ENCODE data around the gene PNKD. TPM values are rescaled to one million over a fixed set of nuclear protein-coding genes. Genes with fewer than 3 reads are reported as not detected.

Gene PNKD
- total and polyA plus RNA-seq, 2 of the 8 experiments (the other 6 are each of a cell fraction or from before 2014, with no cell fraction given), result 43.9 to 65.4 TPM

DNA sequence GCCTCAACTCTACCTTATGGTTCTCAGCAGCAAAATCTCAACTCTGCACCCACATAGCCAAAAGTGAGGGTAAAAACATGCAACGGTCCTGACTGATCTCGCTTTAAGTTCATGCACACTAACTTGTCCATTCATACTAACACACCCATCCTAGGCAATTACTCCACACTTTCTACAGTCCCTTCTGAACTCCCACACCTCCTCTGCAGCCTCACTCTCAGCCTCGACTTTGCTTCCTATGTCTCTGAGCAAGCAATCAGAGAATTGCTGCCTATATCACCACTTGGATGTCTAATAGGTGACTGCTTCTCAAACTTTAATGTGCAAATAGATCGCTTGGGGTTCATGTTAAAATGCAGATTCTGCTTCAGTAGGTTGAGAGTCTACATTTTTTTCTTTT is 29.8 kb downstream of the PNKD start:
- Histone ChIP-seq H3K23ac (ENCODE audit: insufficient read length) (no peak overlapping the region), H2BK12ac (ENCODE audit: low read depth, low read length) (no peak overlapping the region), H3K56ac (replicated peaks; ENCODE audit: insufficient read length, low read depth, low read length) (no peak overlapping the region), H3K18ac (ENCODE audit: extremely low read depth, low read length) (no peak overlapping the region), H4K20me1 (replicated peaks in 1 of 2; ENCODE audit: control insufficient read depth in 1 of 2, insufficient read depth in 2 of 2, low read length in 2 of 2) (no peaks in the 10 kb centered on the region), H3K9ac (replicated peaks in 1 of 4; ENCODE audit: extremely low read depth in 1 of 4, low read depth in 3 of 4, low read length in 3 of 4) (no peak overlapping the region), H3K79me1 (ENCODE audit: low read depth, low read length) (no peaks in the 10 kb centered on the region), H2AFZ (ENCODE audit: low read length) (no peak overlapping the region), H3K4me1 (replicated peaks in 1 of 4; ENCODE audit: control insufficient read depth in 3 of 4, insufficient read depth in 4 of 4, low read length in 3 of 4) (peaks cover 0 to 4% (median 0%) of the 10 kb centered on the region in 4 experiments; a peak in 1 of 7 replicates), H3K36me3 (ENCODE audit: control insufficient read depth in 2 of 4, insufficient read depth in 4 of 4, low read length in 3 of 4) (no peaks in the 10 kb centered on the region), H2BK15ac (ENCODE audit: low read length) (no peak overlapping the region), H4K5ac (ENCODE audit: insufficient read length, low read depth, low read length) (no peak overlapping the region), H3K23me2 (ENCODE audit: low read depth, low read length) (no peaks in the 10 kb centered on the region), H2AK5ac (ENCODE audit: low read depth, low read length) (no peak overlapping the region), H3K9me3 (ENCODE audit: insufficient read depth in 2 of 2, low read depth in 1 of 2, low read length in 1 of 2) (no peaks in the 10 kb centered on the region), H2BK5ac (ENCODE audit: low read depth, low read length) (no peak overlapping the region), H3K4ac (replicated peaks; ENCODE audit: insufficient read length, low read depth, low read length) (no peak overlapping the region), H3K79me2 (ENCODE audit: control insufficient read depth in 1 of 2, insufficient read depth in 2 of 2, low read length in 2 of 2) (no peaks in the 10 kb centered on the region), H2BK20ac (ENCODE audit: low read length) (0 out of 2 replicates have a peak overlapping the region, but pooled peaks have one; percentile 61), H3K27ac (ENCODE audit: low read depth, low read length) (no peak overlapping the region), H3K14ac (ENCODE audit: insufficient read length) (no peak overlapping the region), H4K8ac (ENCODE audit: extremely low read depth, insufficient read depth, low read length) (no peak overlapping the region), H3K4me2 (ENCODE audit: insufficient read depth in 1 of 2, low read depth in 2 of 2, low read length in 2 of 2) (no peak overlapping the region), H2BK120ac (replicated peaks; ENCODE audit: low read depth, low read length) (peak overlapping the region; percentile 13), H3K4me3 (ENCODE audit: extremely low read depth in 1 of 4, insufficient read depth in 2 of 4, low read depth in 3 of 4, low read length in 4 of 4) (no peak overlapping the region), H4K91ac (replicated peaks; ENCODE audit: insufficient read length, low read length) (no peak overlapping the region), H3K27me3 (replicated peaks in 1 of 4; ENCODE audit: control insufficient read depth in 3 of 4, extremely low read depth in 1 of 4, insufficient read depth in 3 of 4, low read length in 3 of 4) (no peaks in the 10 kb centered on the region)
- DNase-seq (ENCODE audit: low read depth in 1 of 2, low spot score in 2 of 2), result no peak
- no peak for FAIRE-seq
- 92% methylated on average over 4 of the region's 4 CpGs; no CpG with 5 or more reads in 1 of the 2 experiments for WGBS, 2 experiments (ENCODE audit: extremely low coverage in 1 of 2, insufficient coverage in 1 of 2, insufficient read length in 1 of 2, insufficient replicate concordance in 2 of 2, low coverage in 1 of 2, low lambda C conversion rate in 2 of 2, missing lambda C conversion rate in 1 of 2)
- CTCF ChIA-PET (ENCODE audit: partially characterized antibody), result interaction anchor here (1.0 to 12.1 kb wide), 5 partner anchors 10 to 100 kb away, joined by 3 to 192 read pairs (median 5); partner anchors contain the start of genes CATIP and CTDSP1
- POLR2A ChIA-PET (ENCODE audit: partially characterized antibody), result no interaction called here
- TF ChIP-seq TCF12 (IDR thresholded peaks at IDR 0.05; ENCODE audit: low read depth, low read length), result no peak
- TF ChIP-seq KDM5A (IDR thresholded peaks at IDR 0.05; ENCODE audit: low read length), result no peak
- TF ChIP-seq RBBP5 (IDR thresholded peaks at IDR 0.05; ENCODE audit: borderline replicate concordance, low read depth, low read length), result no peak
- no peak for TF ChIP-seq JUND (IDR thresholded peaks at IDR 0.05; ENCODE audit: low read length)
- TF ChIP-seq CHD1 (IDR thresholded peaks at IDR 0.05; ENCODE audit: low read depth, low read length), result no peak
- no peak for TF ChIP-seq GABPA (IDR thresholded peaks at IDR 0.05; ENCODE audit: borderline replicate concordance, insufficient read depth, low read length)
- no peak for TF ChIP-seq SAP30 (IDR thresholded peaks at IDR 0.05; ENCODE audit: insufficient read depth, insufficient replicate concordance, low read length)
- no peak for TF ChIP-seq SIN3A (conservative IDR thresholded peaks at IDR 0.05 in 1 of 2, IDR thresholded peaks at IDR 0.05 in 1 of 2; ENCODE audit: low read depth in 1 of 2, low read length in 2 of 2)
- no peak for TF ChIP-seq KDM4A (IDR thresholded peaks at IDR 0.05; ENCODE audit: low read depth, low read length, severe bottlenecking)
- TF ChIP-seq CREB1 (IDR thresholded peaks at IDR 0.05), result no peak
- no peak for TF ChIP-seq PHF8 (conservative IDR thresholded peaks at IDR 0.05; ENCODE audit: low read depth, low read length)
- TF ChIP-seq NANOG (IDR thresholded peaks at IDR 0.05; ENCODE audit: insufficient read depth, low read depth, low read length, poor library complexity, severe bottlenecking), result no peak
- no peak for TF ChIP-seq YY1 (IDR thresholded peaks at IDR 0.05; ENCODE audit: low read depth, low read length)
